Caki2 (cell line): Measurements from ENCODE around the gene GAD2. TPM values are rescaled to one million over a fixed set of nuclear protein-coding genes. Genes with fewer than 3 reads are reported as not detected.
"Not testable (repeated sequence)": the region's sequence is repeated elsewhere in the genome, so short reads cannot be mapped to it uniquely, and the experiment has no call there.

ENCODE experiments used
- DNase-seq: peaks from one replicate; pipeline ENCODE4 v3.0.0-alpha.2; 2015; ENCODE audit warnings: low read depth
- in situ Hi-C: cut with HindIII; loops from 2 replicates; pipeline ENCODE4 v1.10.0; 2016; ENCODE audit warnings: low sequenced_read_pairs, low pct_unique_long_range_greater_than_20kb, mixed read lengths
- total RNA-seq: library from RNA; depleted of rRNA; stranded (reverse); fragments of >200 nt; shearing (Covaris generic); gene quantifications from 2 replicates; pipeline ENCODE4 v1.2.3, GENCODE V29; 2014; ENCODE audit warnings: low replicate concordance

The GAD2 gene
- total RNA-seq, 1 experiment from 2014 or later, result not detected

GRCh38 chr10:26291721-26292480 lies 75.3 kb downstream of the GAD2 start:
- no peak for DNase-seq
- in situ Hi-C loops, result no loop called here

- in situ Hi-C loops, result no loop called here
- DNase-seq, result no peak
Measured at GRCh38 chr10:26296360-26296759, 79.8 kb downstream of the GAD2 start.

GRCh38 chr10:26300001-26300400 lies 83.4 kb downstream of the GAD2 start:
- no peak for DNase-seq
- in situ Hi-C loops, result no loop called here

GRCh38 chr10:26303366-26303765 lies 86.8 kb downstream of the GAD2 start:
- in situ Hi-C loops, result no loop called here
- DNase-seq, result no peak

GRCh38 chr10:26310361-26310760 lies 93.8 kb downstream of the GAD2 start:
- no peak for DNase-seq
- in situ Hi-C loops, result no loop called here

- no peak for DNase-seq
- in situ Hi-C loops, result no loop called here
Measured at GRCh38 chr10:26311383-26311940, 94.9 kb downstream of the GAD2 start.

- in situ Hi-C loops, result no loop called here
- DNase-seq, result no peak
Measured at GRCh38 chr10:26314265-26315013, 97.9 kb downstream of the GAD2 start.

GRCh38 chr10:26318672-26319071 lies 102.1 kb downstream of the GAD2 start:
- in situ Hi-C loops, result no loop called here
- no peak for DNase-seq

GRCh38 chr10:26323219-26323618 lies 106.6 kb downstream of the GAD2 start:
- in situ Hi-C loops, result no loop called here
- DNase-seq, result peak; percentile 10

- in situ Hi-C loops, result no loop called here
- DNase-seq, result no peak
Measured at GRCh38 chr10:26326851-26327250, 110.3 kb downstream of the GAD2 start.

- no peak for DNase-seq
- in situ Hi-C loops, result no loop called here
Measured at GRCh38 chr10:26327811-26328210, 111.2 kb downstream of the GAD2 start.

- in situ Hi-C loops, result no loop called here
- DNase-seq, result no peak
Measured at GRCh38 chr10:26331371-26331770, 114.8 kb downstream of the GAD2 start.

- in situ Hi-C loops, result no loop called here
- DNase-seq, result no peak
Measured at GRCh38 chr10:26334232-26334931, 117.8 kb downstream of the GAD2 start.

GRCh38 chr10:26334932-26335573 lies 118.5 kb downstream of the GAD2 start:
- peak; percentile 81 for DNase-seq
- in situ Hi-C loops, result no loop called here

- in situ Hi-C loops, result no loop called here
Measured at GRCh38 chr10:26335574-26336093, 119.1 kb downstream of the GAD2 start.

GRCh38 chr10:26336979-26337378 lies 120.4 kb downstream of the GAD2 start:
- in situ Hi-C loops, result no loop called here
- DNase-seq, result no peak

More at GRCh38 chr10:26335574-26336093, 119.1 kb downstream of the GAD2 start:
- no peak for DNase-seq

GRCh38 chr10:26341701-26342100 lies 125.1 kb downstream of the GAD2 start:
- in situ Hi-C loops, result no loop called here
- DNase-seq, result no peak

GRCh38 chr10:26348821-26349417 lies 132.3 kb downstream of the GAD2 start:
- DNase-seq, in situ Hi-C loops: not testable (repeated sequence)
